Activated CD4-positive, CD25-positive, alpha-beta regulatory T cell treated with anti-CD3 and anti-CD28 coated beads, Interleukin-2, amount 50 U/mL, for 16 hours (primary cell): ENCODE measurements around the gene FADS1.

Experiments used
- DNase-seq: peaks from one replicate; pipeline ENCODE4 v3.0.0-alpha.2; 2020; ENCODE audit warnings: low read depth, low spot score

Gene FADS1

DNA sequence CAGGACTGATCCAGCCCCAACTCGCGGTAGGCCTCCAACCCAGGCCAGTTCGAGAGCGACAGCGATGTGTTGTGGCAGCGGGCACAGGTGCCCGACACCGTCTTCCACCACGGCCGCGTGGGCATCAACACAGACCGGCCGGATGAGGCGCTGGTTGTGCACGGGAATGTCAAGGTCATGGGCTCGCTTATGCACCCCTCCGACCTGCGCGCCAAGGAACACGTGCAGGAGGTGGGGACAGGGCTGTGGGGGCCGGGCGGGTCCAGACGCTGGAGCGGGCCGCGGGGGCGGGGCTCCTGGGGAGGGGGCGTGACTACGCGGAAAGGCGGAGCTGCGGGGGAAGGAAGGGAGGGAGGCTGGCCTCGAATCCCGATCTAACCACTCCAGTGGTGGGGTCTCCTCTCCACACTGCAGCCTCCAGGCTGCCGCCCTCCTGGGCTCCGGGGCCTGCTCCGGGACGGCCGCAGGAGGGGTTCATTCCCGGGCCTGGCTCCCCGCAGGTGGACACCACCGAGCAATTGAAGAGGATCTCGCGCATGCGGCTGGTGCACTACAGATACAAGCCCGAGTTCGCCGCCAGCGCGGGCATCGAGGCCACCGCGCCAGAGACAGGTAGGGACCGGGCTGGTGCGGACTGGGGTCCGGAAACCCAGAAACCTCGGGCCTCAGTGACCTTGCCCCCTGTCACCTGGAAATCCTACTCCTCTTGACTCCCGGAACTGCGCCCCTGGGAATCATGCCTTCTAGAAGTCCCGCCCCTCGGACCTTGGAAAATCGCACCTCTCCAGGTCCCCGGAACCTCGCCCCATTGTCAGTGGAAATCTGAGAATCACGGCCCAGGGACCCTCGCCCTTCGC is 39.3 kb downstream of the FADS1 start:
- no peak for DNase-seq

DNA sequence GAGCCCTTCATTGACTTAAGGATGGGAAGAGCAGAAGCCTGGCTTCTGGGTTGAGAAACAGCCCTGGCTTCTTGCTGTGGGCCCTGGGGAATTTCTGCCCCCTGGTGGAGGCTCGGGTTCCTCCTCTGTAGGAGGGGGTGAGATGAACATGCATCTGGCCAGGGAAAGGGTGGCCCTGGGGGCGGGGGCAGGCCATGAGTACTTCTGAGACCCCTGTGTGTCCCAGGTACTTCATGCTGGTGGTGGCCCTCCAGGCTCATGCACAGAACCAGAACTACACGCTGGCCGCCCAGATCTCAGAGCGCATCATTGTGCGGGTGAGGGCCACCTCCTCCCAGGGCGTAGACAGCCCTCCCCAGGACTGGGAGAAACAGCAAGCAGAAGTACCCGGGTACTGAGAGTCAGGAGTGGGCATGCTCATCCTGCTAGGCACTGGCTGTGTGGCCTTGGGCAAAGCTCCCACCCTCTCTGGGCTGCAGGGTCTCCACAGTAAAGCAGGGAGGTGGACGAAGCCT is 40.2 kb downstream of the FADS1 start:
- DNase-seq, result no peak

DNA sequence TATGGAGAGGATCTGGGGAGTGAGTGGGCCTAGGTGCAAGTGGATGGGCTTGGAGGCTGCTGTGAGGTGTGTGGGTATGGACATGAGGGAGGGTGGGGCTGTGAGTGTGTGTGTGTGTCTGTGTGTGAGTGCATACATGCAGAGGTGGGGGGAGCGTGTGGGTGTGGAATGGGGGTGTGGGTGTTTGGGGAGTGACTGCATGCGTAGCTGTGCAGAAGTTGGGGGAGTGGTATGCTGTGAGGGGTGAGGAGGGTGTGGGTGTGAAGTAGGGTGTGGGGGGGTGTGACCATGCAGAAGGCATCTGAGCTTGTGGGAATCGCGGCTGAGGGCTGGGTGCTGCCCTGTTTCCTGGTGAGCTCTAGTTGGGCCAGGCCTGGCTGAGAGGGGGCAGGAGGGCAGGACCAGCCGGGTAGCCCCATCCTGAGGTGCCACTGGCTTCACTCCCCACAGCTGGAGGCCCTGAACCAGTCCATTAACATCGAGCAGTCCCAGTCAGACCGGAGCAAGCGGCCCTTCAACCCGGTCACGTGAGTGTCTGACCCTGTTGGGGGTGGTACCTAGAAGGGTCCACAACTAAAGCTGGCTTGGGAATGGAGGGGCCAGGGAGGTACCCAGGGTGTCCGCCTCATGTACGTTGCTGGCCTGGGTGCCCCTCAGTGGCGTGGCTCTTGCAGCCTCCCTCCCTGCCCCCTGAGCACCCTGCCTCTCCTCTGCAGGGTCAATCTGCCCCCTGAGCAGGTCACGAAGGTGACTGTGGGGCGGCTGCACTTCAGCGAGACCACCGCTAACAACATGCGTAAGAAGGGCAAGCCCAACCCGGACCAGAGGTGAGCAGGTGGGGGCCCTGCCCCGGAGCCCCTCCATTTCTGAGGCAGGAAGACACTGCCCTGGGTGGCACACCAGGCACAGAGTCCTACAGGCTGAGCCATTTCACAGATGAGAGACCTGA is 40.9 kb downstream of the FADS1 start:
- no peak for DNase-seq

DNA sequence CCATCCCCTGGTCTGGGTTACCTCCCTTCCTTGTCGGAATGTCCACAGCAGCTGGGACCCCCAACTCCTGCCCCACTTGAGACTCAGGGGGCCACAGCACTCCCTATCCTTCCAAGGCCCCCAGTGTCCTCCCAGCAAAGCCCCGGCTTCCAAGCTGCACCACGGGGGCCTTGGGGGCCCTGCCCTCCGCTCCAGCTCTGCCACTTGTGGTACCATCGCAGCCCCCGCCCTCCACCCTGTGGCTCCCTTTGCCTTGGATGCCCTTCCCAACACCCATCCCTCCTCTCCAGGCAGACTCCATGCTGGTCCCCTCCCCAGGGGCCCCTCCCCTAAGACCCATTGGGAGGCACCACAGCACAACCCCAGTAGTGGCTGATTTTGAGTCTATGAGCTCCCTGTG is 41.7 kb downstream of the FADS1 start:
- no peak for DNase-seq

- no peak for DNase-seq
Measured at GRCh38 chr11:61774411-61774810, 42.4 kb downstream of the FADS1 start.

DNA sequence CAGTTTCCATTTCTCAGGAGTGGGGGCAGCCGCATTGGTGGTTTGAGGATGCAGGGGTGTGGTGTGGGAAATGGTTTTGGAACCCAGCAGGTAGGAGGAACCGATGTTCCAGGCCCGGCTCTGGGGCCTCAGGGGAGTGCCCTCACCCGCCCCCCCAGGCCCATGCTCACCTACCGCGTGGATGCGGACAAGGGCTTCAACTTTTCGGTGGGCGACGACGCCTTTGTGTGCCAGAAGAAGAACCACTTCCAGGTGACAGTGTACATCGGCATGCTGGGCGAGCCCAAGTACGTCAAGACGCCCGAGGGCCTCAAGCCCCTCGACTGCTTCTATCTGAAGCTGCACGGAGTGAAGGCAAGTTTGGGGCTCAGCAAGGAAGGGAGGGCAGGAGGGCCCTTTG is 43.0 kb downstream of the FADS1 start:
- DNase-seq, result no peak

GRCh38 chr11:61773356-61773755 is 43.4 kb downstream of the FADS1 start:
- DNase-seq, result no peak

DNA sequence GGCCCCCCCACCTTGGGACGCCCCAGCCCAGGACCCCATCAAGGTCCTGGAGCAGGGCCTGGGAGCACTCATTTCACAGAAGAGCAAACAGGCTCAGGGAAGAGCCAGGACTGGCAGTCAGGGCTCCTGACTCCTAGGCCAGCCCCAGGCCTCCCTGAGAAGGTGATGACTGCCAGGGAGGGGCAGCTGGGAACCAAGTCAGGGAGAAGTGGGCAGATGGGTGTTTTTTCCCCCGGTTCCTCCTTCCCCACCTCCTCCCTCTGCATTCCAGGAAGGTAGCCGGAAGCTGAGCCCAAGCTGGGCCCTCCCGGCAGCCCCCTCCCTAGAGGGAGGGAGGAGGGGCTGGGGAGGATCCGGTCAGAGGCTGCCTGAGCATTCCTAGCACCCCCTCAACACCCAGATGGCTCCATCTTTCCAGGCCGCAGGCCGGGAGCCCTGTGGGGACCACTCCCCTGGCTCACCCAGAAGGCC is 44.8 kb downstream of the FADS1 start:
- no peak for DNase-seq

DNA sequence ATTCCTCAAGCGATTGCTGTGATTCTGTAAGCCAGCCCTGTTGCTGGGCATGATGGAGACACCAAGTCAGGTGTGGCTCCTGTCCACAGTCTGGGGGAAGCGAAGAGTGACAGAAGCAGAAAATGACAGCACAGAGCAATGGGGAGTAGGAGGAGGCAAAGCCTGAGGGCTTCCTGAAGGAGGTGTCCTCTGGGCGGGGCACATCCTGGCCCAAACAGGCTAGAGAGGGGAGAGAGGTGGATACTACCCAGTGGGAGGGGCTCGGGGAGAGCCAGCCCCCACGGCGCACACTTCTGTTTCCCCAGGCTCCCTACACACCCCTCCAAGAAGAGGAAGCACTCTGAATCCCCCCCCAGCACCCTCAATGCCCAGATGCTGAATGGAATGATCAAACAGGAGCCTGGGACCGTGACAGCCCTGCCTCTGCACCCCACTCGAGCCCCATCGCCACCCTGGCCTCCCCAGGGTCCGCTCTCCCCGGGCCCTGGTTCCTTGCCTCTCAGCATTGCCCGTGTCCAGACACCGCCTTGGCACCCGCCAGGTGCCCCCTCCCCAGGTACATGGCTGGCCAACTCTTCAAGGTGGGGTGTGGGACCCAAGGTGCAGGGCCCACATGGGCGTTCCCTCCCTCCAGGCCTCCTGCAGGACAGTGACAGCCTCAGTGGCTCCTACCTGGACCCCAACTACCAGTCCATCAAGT is 45.5 kb downstream of the FADS1 start:
- DNase-seq, result no peak

- no peak for DNase-seq
Measured at GRCh38 chr11:61769946-61770683, 46.7 kb downstream of the FADS1 start.

DNA sequence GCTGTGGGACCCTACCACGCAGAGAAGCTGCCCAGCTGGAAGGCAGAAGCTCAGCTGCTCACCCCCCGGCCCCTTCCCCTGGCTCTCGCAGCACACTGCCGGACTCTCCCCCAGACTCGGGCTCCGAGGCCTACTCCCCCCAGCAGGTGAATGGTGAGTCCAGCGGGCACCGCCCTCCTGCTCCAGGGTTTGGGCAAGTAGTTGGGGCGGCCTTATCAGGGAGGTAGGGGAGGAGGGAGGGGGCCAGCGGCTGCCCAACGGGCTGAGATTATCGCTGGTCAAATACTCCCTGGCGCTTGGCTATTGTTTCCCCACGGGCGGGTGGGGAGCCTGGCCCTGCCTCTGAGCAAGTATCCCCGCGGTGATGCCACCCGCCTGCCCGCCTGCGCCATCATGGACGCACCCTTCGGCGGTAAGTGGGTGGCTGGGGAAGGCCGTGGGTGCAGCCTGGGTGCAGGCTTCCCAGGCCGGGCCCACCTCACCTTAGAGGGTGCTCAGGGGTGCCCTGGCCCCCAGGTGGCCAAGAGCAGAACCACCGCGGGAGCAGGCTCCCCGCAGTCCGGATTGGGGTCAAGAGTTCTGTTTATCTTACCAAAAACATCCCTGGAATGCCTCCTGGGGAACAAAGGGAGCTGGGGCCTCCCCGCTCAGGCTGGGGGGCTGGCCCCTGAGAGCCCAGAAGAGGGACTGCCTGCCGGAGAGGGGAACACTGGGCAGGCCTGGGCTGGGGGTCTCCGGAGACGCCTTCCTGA is 47.5 kb downstream of the FADS1 start:
- DNase-seq, result no peak

GRCh38 chr11:61768376-61769076 is 48.3 kb downstream of the FADS1 start:
- DNase-seq, result no peak

DNA sequence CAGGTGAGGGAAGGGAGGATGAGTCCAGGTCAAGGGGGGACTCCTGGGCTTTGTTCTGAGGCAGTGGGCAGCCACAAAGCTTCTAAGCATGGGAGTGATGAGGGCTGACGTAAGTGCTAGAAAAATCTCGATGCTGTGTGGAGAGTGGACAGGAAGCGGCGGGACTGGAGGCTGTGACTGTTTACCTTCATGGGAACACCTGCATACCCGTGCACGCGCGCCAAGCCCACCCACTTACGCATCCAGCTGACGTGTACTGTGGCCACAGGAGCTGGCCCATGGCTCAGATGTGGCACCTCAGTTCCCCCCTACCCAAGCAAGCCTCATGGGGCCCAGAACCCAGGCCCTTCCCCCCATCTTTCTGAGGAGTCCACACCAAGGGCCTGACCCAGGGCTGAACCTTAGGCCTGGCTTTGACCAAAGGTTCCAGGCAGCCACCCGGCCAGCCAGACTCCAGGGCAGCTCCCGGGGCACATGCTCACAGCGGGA is 50.4 kb downstream of the FADS1 start:
- no peak for DNase-seq

DNA sequence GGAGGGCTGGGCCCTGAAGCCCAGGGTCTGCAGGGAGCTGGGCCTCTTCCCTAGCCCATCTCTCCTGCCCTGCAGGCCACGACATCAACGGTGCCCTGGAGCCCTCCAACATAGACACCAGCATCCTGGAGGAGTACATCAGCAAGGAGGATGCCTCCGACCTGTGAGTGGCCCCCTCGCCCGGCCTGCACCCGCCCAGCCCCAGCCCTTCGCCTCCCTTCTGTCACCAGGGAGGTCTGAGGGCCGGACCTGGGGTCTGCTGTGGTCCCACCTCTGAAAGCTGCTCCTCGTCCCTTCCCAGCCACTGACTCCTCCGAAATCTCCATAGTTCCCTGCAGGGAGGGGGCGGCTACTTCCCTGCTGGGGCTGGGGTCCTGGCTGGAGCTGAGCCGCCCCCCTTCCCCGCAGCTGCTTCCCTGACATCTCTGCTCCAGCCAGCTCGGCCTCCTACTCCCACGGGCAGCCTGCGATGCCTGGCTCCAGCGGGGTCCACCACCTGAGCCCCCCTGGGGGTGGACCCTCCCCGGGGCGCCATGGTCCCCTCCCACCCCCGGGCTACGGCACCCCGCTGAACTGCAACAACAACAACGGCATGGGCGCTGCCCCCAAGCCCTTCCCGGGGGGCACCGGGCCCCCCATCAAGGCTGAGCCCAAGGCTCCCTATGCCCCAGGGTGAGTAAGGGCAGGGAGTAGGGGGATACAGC is 51.1 kb downstream of the FADS1 start:
- no peak for DNase-seq

- no peak for DNase-seq
Measured at GRCh38 chr11:61764606-61765260, 52.1 kb downstream of the FADS1 start.

DNA sequence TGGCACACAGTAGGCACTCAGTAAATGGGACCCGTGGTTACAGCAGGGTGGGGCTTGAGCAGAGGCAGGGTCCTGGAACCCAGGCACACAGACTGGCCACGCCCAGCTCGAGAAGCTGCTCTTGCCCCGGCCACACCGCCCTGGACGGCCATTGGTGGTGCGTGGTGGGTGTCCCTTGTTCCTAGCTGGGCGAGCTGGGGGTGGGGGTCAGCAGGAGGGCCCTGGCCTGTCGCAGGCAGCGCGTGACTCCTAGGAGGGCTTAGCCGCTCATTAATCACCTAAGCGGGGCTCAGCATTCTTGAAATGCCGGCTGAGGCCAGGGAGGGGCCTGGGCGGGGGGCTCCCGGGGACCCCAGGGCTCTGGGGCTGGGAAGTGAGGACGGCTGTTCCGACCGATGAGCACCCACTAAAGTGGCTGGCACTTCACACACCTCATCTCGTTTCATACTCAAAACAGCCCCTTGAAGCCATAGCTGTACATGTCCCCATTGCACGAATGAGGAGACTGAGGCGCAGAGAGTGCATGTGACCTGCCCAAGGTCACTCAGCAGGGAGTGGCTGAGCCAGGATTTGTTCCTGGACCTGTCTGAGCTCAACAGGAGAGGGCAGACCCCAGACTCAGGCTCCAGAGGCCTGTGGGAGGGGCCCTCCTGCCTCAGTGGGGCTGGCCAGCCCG is 52.7 kb downstream of the FADS1 start:
- DNase-seq, result no peak

DNA sequence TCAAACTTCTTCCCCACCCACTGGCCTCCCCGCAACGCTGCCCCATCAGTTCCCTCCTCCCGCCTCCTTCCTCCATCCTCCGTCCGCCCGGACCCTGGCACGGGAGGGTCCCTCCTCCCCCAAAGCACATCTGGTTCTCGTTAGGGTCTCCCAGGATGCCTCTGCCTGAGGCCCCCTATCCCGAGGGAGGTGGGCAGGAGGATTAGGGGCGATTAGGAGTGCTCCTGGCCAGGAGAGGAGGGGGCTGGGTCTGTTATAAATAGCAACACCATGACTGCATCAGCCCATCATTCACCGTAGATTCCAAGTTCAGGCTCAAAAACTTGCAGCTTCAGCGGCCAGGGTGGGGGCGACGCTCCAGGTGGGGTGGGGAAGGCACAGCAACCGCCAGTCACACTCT is 54.0 kb downstream of the FADS1 start:
- no peak for DNase-seq

DNA sequence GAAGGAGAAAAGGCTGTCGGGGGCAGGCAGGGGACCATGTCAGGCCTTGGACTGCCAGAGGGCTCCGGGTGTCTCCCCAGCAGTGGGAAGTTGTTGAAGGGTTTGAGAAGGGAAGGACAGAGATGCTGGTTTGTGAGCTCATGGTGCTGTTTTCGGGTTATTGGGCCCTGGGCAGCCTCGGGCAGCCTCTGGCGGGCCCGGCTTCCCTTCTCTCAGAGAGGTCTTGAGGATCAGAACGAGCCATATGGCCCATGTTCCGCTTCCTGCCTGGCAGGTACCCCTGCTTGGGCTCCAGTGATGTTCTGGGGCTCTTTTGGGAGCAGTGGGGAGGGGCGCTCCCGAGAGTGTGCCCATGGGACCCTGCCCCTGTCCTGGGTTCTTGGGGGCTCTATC is 54.6 kb downstream of the FADS1 start:
- no peak for DNase-seq
